HepG2 (cell line): ENCODE results near the gene HOXA5. TPM values are rescaled to one million over a fixed set of nuclear protein-coding genes. Genes with fewer than 3 reads are reported as not detected.

Experiments used
- ATAC-seq: fragments of 200-7000 bp; cut with Tn5 transposase; 3 replicates; pipeline ENCODE4 v1.9.1; 2020; ENCODE audit warnings: mild to moderate bottlenecking, moderate library complexity
- BruUV-seq: library from RNA; stranded (reverse); fragments of 400-500 nt; replicated peaks from 2 replicates; lab custom pipeline; 2021; lab: Mats Ljungman, UMichigan
- CTCF ChIA-PET: fragments of 300-600 bp; formaldehyde crosslinking; extraction: SDS; loops from one replicate; lab custom pipeline; 2021; ENCODE audit warnings: low total read pairs, inconsistent platforms, low intra/inter-chr PET ratio; lab: Yijun Ruan, JAX
- POLR2A ChIA-PET: fragments of 350-600 bp; sonication (Branson Sonifier 250); formaldehyde crosslinking; loops from one replicate; lab custom pipeline; 2020; ENCODE audit warnings: antibody characterized with exemption, inconsistent platforms; lab: Yijun Ruan, JAX
- DNase-seq: peaks from one replicate; pipeline ENCODE4 v3.0.0-alpha.2; 2015; ENCODE audit warnings: low spot score
- FAIRE-seq: peaks from 3 replicates; lab custom pipeline; 2011; peaks lifted over from hg19 to GRCh38; lab: Jason Lieb, UNC
- H2AFZ ChIP-seq: one replicate; pipeline ENCODE4 v1.6.1; 2011; ENCODE audit warnings: low read length, inconsistent platforms
- H3K27ac ChIP-seq: fragments of 300-600 bp; 3 replicates; pipeline ENCODE4 v1.8.0; 2011; ENCODE audit warnings: mixed run types, mild to moderate bottlenecking, mixed read lengths, low read length, inconsistent platforms; ENCODE audit not compliant: insufficient read depth; ENCODE audit errors: extremely low read length
- H3K27me3 ChIP-seq, 2 experiments: fragments of 200-600 bp in 1 of 2; 2 replicates in 1 of 2; 3 replicates in 1 of 2; pipeline versions ENCODE4 v1.6.0 to v1.8.0; 2011; ENCODE audit warnings: low read length in 2 of 2, mild to moderate bottlenecking in 2 of 2, moderate library complexity in 2 of 2, inconsistent platforms in 1 of 2; ENCODE audit not compliant: insufficient read depth in 2 of 2, control insufficient read depth in 1 of 2
- H3K36me3 ChIP-seq, 2 experiments: fragments of 200-600 bp in 1 of 2; replicated peaks in 1 of 2; 2 replicates in 1 of 2; 3 replicates in 1 of 2; pipeline versions ENCODE4 v1.5.1 to v1.8.0; 2011; ENCODE audit warnings: low read length in 2 of 2, inconsistent platforms in 1 of 2; ENCODE audit not compliant: insufficient read depth in 2 of 2, control insufficient read depth in 1 of 2
- H3K4me1 ChIP-seq: 2 replicates; pipeline ENCODE4 v1.5.1; 2012; ENCODE audit warnings: low read length, inconsistent platforms; ENCODE audit not compliant: insufficient read depth
- H3K4me2 ChIP-seq: 2 replicates; pipeline ENCODE4 v1.6.0; 2011; ENCODE audit warnings: low read depth, low read length, inconsistent platforms
- H3K4me3 ChIP-seq, 3 experiments: fragments of 200-600 bp in 1 of 3; sonication (generic), shearing (Covaris generic) in 1 of 3; replicated peaks in 1 of 3; 2 replicates each; pipeline ENCODE4 v1.5.1; 2011 to 2016; ENCODE audit warnings: low read length in 3 of 3, inconsistent platforms in 2 of 3, low read depth in 2 of 3, mild to moderate bottlenecking in 2 of 3, control low read depth in 1 of 3, mixed read lengths in 1 of 3; ENCODE audit not compliant: insufficient read depth in 1 of 3
- H3K79me2 ChIP-seq: one replicate; pipeline ENCODE4 v1.6.1; 2011; ENCODE audit warnings: low read length, inconsistent platforms; ENCODE audit not compliant: insufficient read depth
- H3K9ac ChIP-seq: 2 replicates; pipeline ENCODE4 v1.6.0; 2011; ENCODE audit warnings: mild to moderate bottlenecking, low read depth, low read length, inconsistent platforms; ENCODE audit not compliant: insufficient read depth
- H3K9me3 ChIP-seq: 2 replicates; pipeline ENCODE4 v1.5.1; 2012; ENCODE audit warnings: mild to moderate bottlenecking, low read length
- H4K20me1 ChIP-seq: 2 replicates; pipeline ENCODE4 v1.6.0; 2011; ENCODE audit warnings: inconsistent platforms, mild to moderate bottlenecking, low read length, moderate library complexity; ENCODE audit not compliant: insufficient read depth
- MED8 ChIP-seq: sonication (generic); formaldehyde crosslinking; IDR thresholded peaks from 2 replicates; pipeline ENCODE4 v1.8.1; 2023; ENCODE audit warnings: mild to moderate bottlenecking, missing genetic modification reagents; ENCODE audit not compliant: insufficient replicate concordance
- MYPOP ChIP-seq: sonication (generic); formaldehyde crosslinking; IDR thresholded peaks from 2 replicates; pipeline ENCODE4 v1.8.1; 2023; ENCODE audit warnings: mild to moderate bottlenecking, moderate library complexity, missing genetic modification reagents
- RARG ChIP-seq: sonication (generic); formaldehyde crosslinking; IDR thresholded peaks from 2 replicates; pipeline ENCODE4 v1.4.0; 2020; ENCODE audit warnings: low read depth, mild to moderate bottlenecking, missing genetic modification reagents
- TAF1 ChIP-seq: sonication (generic); formaldehyde crosslinking; IDR thresholded peaks from 2 replicates; pipeline ENCODE4 v1.4.0; 2020; ENCODE audit warnings: missing genetic modification reagents
- WGBS: methylation state at CpG from one replicate; pipeline ENCODE4 v1.1.6; 2017; ENCODE audit warnings: low lambda C conversion rate; 5-methylcytosine and 5-hydroxymethylcytosine counted together
- in situ Hi-C: cut with HindIII; loops from 2 replicates; pipeline ENCODE4 v1.10.0; 2017; ENCODE audit warnings: low pct_unique_long_range_greater_than_20kb; ENCODE audit not compliant: extremely low pct_ligation_motif_present
- intact Hi-C: fragments of 100-400 bp; cut with micrococcal nuclease; formaldehyde crosslinking; loops from one replicate; pipeline ENCODE4 v1.10.0; 2022; ENCODE audit not compliant: unreplicated experiment
- polyA plus RNA-seq, 8 experiments: library from polyadenylated mRNA; depleted of rRNA in 3 of 8; stranded (reverse) in 7 of 8; unstranded in 1 of 8; fragments of >200 nt; fragmentation: Illumina TruSeq in 4 of 8; extraction: Trizol in 4 of 8; gene quantifications; 2 replicates each; pipeline versions ENCODE4 v1.2.1 to v1.2.3, GENCODE V29; 2011 to 2016; ENCODE audit warnings: low read depth in 4 of 8, missing spikeins in 1 of 8, mixed read lengths in 1 of 8; ENCODE audit not compliant: insufficient read depth in 1 of 8
- total RNA-seq, 5 experiments: library from RNA; depleted of rRNA; stranded (reverse); fragments of >200 nt; fragmentation: Illumina TruSeq; extraction: Trizol; gene quantifications; 2 replicates each; pipeline ENCODE4 v1.2.3, GENCODE V29; 2016; ENCODE audit warnings: low read depth in 1 of 5
- TF ChIP-seq, protein P1 (sequence below): sonication (generic); formaldehyde crosslinking; IDR thresholded peaks from 2 replicates; pipeline ENCODE4 v1.9.0; 2021; ENCODE audit warnings: missing genetic modification reagents, borderline replicate concordance
- TF ChIP-seq, protein P2 (sequence below): sonication (generic); formaldehyde crosslinking; IDR thresholded peaks from 2 replicates; pipeline ENCODE4 v1.8.1; 2023; ENCODE audit warnings: mild to moderate bottlenecking, missing genetic modification reagents, borderline replicate concordance

The HOXA5 gene
- total and polyA plus RNA-seq, 2 of the 13 experiments (the other 11 are each of a cell fraction or from before 2014, with no cell fraction given): 3.2 to 3.6 TPM

GRCh38 chr7:27132978-27133377 lies 10.5 kb downstream of the HOXA5 start:
- H3K4me2 ChIP-seq: peak overlapping the region; percentile 76
- 93% methylated on average over 6 of the region's 6 CpGs for WGBS
- H3K79me2 ChIP-seq: no peaks in the 10 kb centered on the region
- in situ Hi-C loops: no loop called here
- ATAC-seq: no peak
- no peak overlapping the region for H2AFZ ChIP-seq
- no peaks in the 10 kb centered on the region for H3K9me3 ChIP-seq
- H3K4me3 ChIP-seq: 0 out of 6 replicates have a peak overlapping the region, but pooled peaks of 2 of the 3 experiments have one; percentile 22 to 24
- intact Hi-C loops: loop anchor here (5.0 kb wide), 1 partner anchor 166 kb away; no protein-coding TSS in a partner anchor
- POLR2A ChIA-PET: interaction anchor here (1.0 to 5.0 kb wide), 3 partner anchors 9 to 12 kb away, joined by 3 to 118 read pairs (median 10); no protein-coding TSS in a partner anchor
- BruUV-seq: no TSS peak
- peak overlapping the region; percentile 67 for H3K27ac ChIP-seq
- DNase-seq: no peak
- peaks cover 80% of the 10 kb centered on the region for H3K4me1 ChIP-seq
- H3K36me3 ChIP-seq: no peaks in the 10 kb centered on the region
- H3K27me3 ChIP-seq: no peaks in the 10 kb centered on the region
- TF ChIP-seq MYPOP (CRISPR knock-in tag) (0 out of 2 replicates have a peak, but pooled peaks have one; percentile 0), TAF1 (CRISPR knock-in tag) (no peak)
- TF ChIP-seq, protein P1, sequence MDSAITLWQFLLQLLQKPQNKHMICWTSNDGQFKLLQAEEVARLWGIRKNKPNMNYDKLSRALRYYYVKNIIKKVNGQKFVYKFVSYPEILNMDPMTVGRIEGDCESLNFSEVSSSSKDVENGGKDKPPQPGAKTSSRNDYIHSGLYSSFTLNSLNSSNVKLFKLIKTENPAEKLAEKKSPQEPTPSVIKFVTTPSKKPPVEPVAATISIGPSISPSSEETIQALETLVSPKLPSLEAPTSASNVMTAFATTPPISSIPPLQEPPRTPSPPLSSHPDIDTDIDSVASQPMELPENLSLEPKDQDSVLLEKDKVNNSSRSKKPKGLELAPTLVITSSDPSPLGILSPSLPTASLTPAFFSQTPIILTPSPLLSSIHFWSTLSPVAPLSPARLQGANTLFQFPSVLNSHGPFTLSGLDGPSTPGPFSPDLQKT (CRISPR knock-in tag): no peak
- CTCF ChIA-PET: no interaction called here
- no peaks in the 10 kb centered on the region for H4K20me1 ChIP-seq
- H3K9ac ChIP-seq: 0 out of 2 replicates have a peak overlapping the region, but pooled peaks have one; percentile 34
- FAIRE-seq: no peak

DNA sequence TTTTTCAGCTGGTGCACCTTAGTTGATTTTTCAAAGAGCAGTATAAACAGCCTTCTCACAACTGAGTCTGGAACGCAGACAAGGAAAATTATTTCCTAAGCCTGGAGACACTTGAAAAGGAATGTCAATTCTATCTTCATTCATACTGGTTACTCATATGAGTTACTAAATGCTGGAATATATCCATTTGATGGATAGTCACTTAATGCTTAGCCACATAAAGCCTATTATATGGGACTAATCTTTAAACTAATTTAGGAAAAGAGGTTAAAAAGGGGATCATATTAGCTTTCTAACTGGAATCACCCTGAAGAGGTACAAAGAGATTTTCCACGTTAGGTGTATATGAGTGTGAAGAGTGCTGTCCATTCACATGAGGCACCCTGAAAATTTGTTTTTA lies 11.3 kb downstream of the HOXA5 start:
- POLR2A ChIA-PET: interaction anchor here (1.3 to 5.0 kb wide), 6 partner anchors 10 to 445 kb away, joined by 6 to 118 read pairs (median 8); partner anchors contain the start of genes HOXA1 and SKAP2
- Histone ChIP-seq H3K4me2 (no peak overlapping the region), H3K9me3 (no peaks in the 10 kb centered on the region), H4K20me1 (no peaks in the 10 kb centered on the region), H3K27me3 (no peaks in the 10 kb centered on the region), H2AFZ (no peak overlapping the region), H3K9ac (no peak overlapping the region), H3K4me1 (peaks cover 88% of the 10 kb centered on the region), H3K79me2 (no peaks in the 10 kb centered on the region), H3K27ac (no peak overlapping the region), H3K36me3 (no peaks in the 10 kb centered on the region), H3K4me3 (no peak overlapping the region)
- TF ChIP-seq, protein P2, sequence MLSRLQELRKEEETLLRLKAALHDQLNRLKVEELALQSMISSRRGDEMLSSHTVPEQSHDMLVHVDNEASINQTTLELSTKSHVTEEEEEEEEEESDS (CRISPR knock-in tag): no peak
- TF ChIP-seq RARG (CRISPR knock-in tag): no peak
- TF ChIP-seq MED8: no peak
- CTCF ChIA-PET: no interaction called here
- no TSS peak for BruUV-seq
- no peak for DNase-seq
- WGBS: 98% methylated on average over 2 of the region's 2 CpGs
- FAIRE-seq: no peak
- in situ Hi-C loops: no loop called here
- intact Hi-C loops: loop anchor here (5.0 kb wide), 1 partner anchor 165 kb away; no protein-coding TSS in a partner anchor
- no peak for ATAC-seq
